Mesenteric fat pad (tissue), 1 donor: ENCODE measurements around the gene DHRS1. TPM values are rescaled to one million over a fixed set of nuclear protein-coding genes. Genes with fewer than 3 reads are reported as not detected.
A peak's percentile ranks its signal among the peaks of the same experiment; 100 is the strongest.

ENCODE experiments used
- DNase-seq: peaks from one replicate; pipeline ENCODE4 v3.0.0-alpha.2; 2020; ENCODE audit warnings: low spot score
- total RNA-seq: library from RNA; stranded (reverse); fragmentation: NEBNext Ultra II Directional; extraction: Animal tissue kit (Norgen Biotek cat#: 25700); gene quantifications from one replicate; pipeline ENCODE4 v1.2.1, GENCODE V29; 2021
- donor health status: DM: yes; HTN: yes; CAD: no.

Gene DHRS1
- total RNA-seq, 1 donor from 2014 or later, result 19.0 TPM

- peak; percentile 55 for DNase-seq
Measured at GRCh38 chr14:24252289-24253124, 47.1 kb downstream of the DHRS1 start.

- peak; percentile 53 for DNase-seq
Measured at GRCh38 chr14:24251880-24252288, 47.7 kb downstream of the DHRS1 start.

GRCh38 chr14:24250354-24250753, 49.2 kb downstream of the DHRS1 start:
- DNase-seq, result peak; percentile 82

- DNase-seq, result peak; percentile 51
Measured at GRCh38 chr14:24249230-24250021, 50.2 kb downstream of the DHRS1 start.

GRCh38 chr14:24247422-24247821, 52.2 kb downstream of the DHRS1 start:
- peak; percentile 2 for DNase-seq

- DNase-seq, result peak; percentile 6
Measured at GRCh38 chr14:24246765-24247212, 52.8 kb downstream of the DHRS1 start.

GRCh38 chr14:24245350-24245749, 54.2 kb downstream of the DHRS1 start:
- DNase-seq, result peak; percentile 55

- DNase-seq, result peak; percentile 68
Measured at GRCh38 chr14:24243336-24243836, 56.2 kb downstream of the DHRS1 start.

- peak; percentile 96 for DNase-seq
Measured at GRCh38 chr14:24241829-24242443, 57.6 kb downstream of the DHRS1 start.

Other genes starting within 250 kb of the DHRS1 start
- gene CARMIL3, start 247.8 kb downstream of the DHRS1 start, total RNA-seq, result 0.61 TPM
- gene CPNE6, start 228.2 kb downstream of the DHRS1 start, total RNA-seq, result not detected
- gene PCK2, start 205.5 kb downstream of the DHRS1 start, total RNA-seq, result 39.1 TPM
- 31.7 TPM for gene DCAF11, start 185.0 kb downstream of the DHRS1 start, total RNA-seq
- gene NRL, start 184.8 kb downstream of the DHRS1 start, total RNA-seq, result 1.6 TPM
- gene FITM1, start 169.1 kb downstream of the DHRS1 start, total RNA-seq, result 0.58 TPM
- gene PSME1, start 163.6 kb downstream of the DHRS1 start, total RNA-seq, result 121 TPM
- 15.5 TPM for gene EMC9, start 158.2 kb downstream of the DHRS1 start, total RNA-seq
- gene PSME2, start 153.2 kb downstream of the DHRS1 start, total RNA-seq, result 113 TPM
- gene RNF31, start 152.3 kb downstream of the DHRS1 start, total RNA-seq, result 60.0 TPM
- 102 TPM for gene IRF9, start 138.5 kb downstream of the DHRS1 start, total RNA-seq
- 31.5 TPM for gene REC8, start 127.7 kb downstream of the DHRS1 start, total RNA-seq
- 46.3 TPM for gene IPO4, start 111.0 kb downstream of the DHRS1 start, total RNA-seq
- gene TM9SF1, start 104.3 kb downstream of the DHRS1 start, total RNA-seq, result 51.0 TPM
- gene TSSK4, start 94.1 kb downstream of the DHRS1 start, total RNA-seq, result not detected
- gene CHMP4A, start 86.3 kb downstream of the DHRS1 start, total RNA-seq, result 58.7 TPM
- gene MDP1, start 83.7 kb downstream of the DHRS1 start, total RNA-seq, result 10.3 TPM
- 169 TPM for gene NEDD8, start 67.4 kb downstream of the DHRS1 start, total RNA-seq
- 46.5 TPM for gene GMPR2, start 66.9 kb downstream of the DHRS1 start, total RNA-seq
- gene TINF2, start 57.2 kb downstream of the DHRS1 start, total RNA-seq, result 73.3 TPM
- 0.77 TPM for gene TGM1, start 36.6 kb downstream of the DHRS1 start, total RNA-seq
- 17.0 TPM for gene RABGGTA, start 28.2 kb downstream of the DHRS1 start, total RNA-seq
- 23.4 TPM for gene NOP9, start 70 bp upstream of the DHRS1 start, total RNA-seq
- gene CIDEB, start 8.2 kb upstream of the DHRS1 start, total RNA-seq, result 19.1 TPM
- 7.2 TPM for gene LTB4R2, start 10.4 kb upstream of the DHRS1 start, total RNA-seq
- 11.9 TPM for gene LTB4R, start 11.7 kb upstream of the DHRS1 start, total RNA-seq
- 59.6 TPM for gene ADCY4, start 35.3 kb upstream of the DHRS1 start, total RNA-seq
- 12.7 TPM for gene RIPK3, start 40.2 kb upstream of the DHRS1 start, total RNA-seq
- gene NFATC4, start 68.4 kb upstream of the DHRS1 start, total RNA-seq, result 41.3 TPM
- 11.7 TPM for gene NYNRIN, start 99.2 kb upstream of the DHRS1 start, total RNA-seq
- gene CBLN3, start 129.9 kb upstream of the DHRS1 start, total RNA-seq, result 5.0 TPM
- gene KHNYN, start 130.2 kb upstream of the DHRS1 start, total RNA-seq, result 41.4 TPM
- 50.1 TPM for gene SDR39U1, start 143.0 kb upstream of the DHRS1 start, total RNA-seq
- 1.4 TPM for gene CMA1, start 208.5 kb upstream of the DHRS1 start, total RNA-seq